Head of caudate nucleus (tissue), 42 donors: ENCODE data around the gene BCAR3.
"Not testable (repeated sequence)": the region's sequence is repeated elsewhere in the genome, so short reads cannot be mapped to it uniquely, and the experiment has no call there.

Source experiments
- DNase-seq, 42 donors: peaks; one replicate each; pipeline versions ENCODE4 v3.0.0 to v3.0.0-alpha.2; 2020 to 2021; ENCODE audit warnings: mixed read lengths in 7 of 42
- intact Hi-C: fragments of 100-400 bp; cut with DNase I; formaldehyde crosslinking; loops from one replicate; pipeline ENCODE4 v1.15.0; 2022

Gene BCAR3

GRCh38 chr1:93708734-93709481 lies 27.3 kb upstream of the BCAR3 start:
- intact Hi-C loops, result no loop called here
- DNase-seq, result peak in 2 of 42 donors; percentile 8 to 12

- intact Hi-C loops, result no loop called here
- DNase-seq, result no peak
Measured at GRCh38 chr1:93707956-93708355, 26.3 kb upstream of the BCAR3 start.

- intact Hi-C loops, result no loop called here
- DNase-seq, result no peak
Measured at GRCh38 chr1:93705892-93706500, 24.4 kb upstream of the BCAR3 start.

GRCh38 chr1:93704052-93704451 lies 22.4 kb upstream of the BCAR3 start:
- intact Hi-C loops, result no loop called here
- peak in 1 of 42 donors; percentile 19 for DNase-seq

- DNase-seq, result no peak
- intact Hi-C loops, result no loop called here
Measured at GRCh38 chr1:93703643-93704042, 22.0 kb upstream of the BCAR3 start.

GRCh38 chr1:93702828-93703183 lies 21.2 kb upstream of the BCAR3 start:
- no peak for DNase-seq
- intact Hi-C loops, result no loop called here

- intact Hi-C loops, result no loop called here
Measured at GRCh38 chr1:93702111-93702827, 20.6 kb upstream of the BCAR3 start.

GRCh38 chr1:93701629-93702028 lies 20.0 kb upstream of the BCAR3 start:
- intact Hi-C loops, result no loop called here
- DNase-seq, result peak in 1 of 42 donors; percentile 16

More at GRCh38 chr1:93702111-93702827, 20.6 kb upstream of the BCAR3 start:
- peak in 1 of 42 donors; percentile 3 for DNase-seq

- intact Hi-C loops, result no loop called here
- DNase-seq, result peak in 1 of 42 donors; percentile 21
Measured at GRCh38 chr1:93700532-93701469, 19.2 kb upstream of the BCAR3 start.

GRCh38 chr1:93699503-93700168 lies 18.0 kb upstream of the BCAR3 start:
- peak in 1 of 42 donors; percentile 16 for DNase-seq
- intact Hi-C loops, result no loop called here

- no peak for DNase-seq
- intact Hi-C loops, result no loop called here
Measured at GRCh38 chr1:93699049-93699384, 17.4 kb upstream of the BCAR3 start.

- intact Hi-C loops, result no loop called here
- peak in 1 of 42 donors; percentile 25 for DNase-seq
Measured at GRCh38 chr1:93698329-93699048, 16.9 kb upstream of the BCAR3 start.

GRCh38 chr1:93697566-93697965 lies 15.9 kb upstream of the BCAR3 start:
- intact Hi-C loops, result not testable (repeated sequence)

GRCh38 chr1:93695411-93696005 lies 13.9 kb upstream of the BCAR3 start:
- intact Hi-C loops, result no loop called here
- DNase-seq, result peak in 1 of 42 donors; percentile 13

More at GRCh38 chr1:93697566-93697965, 15.9 kb upstream of the BCAR3 start:
- DNase-seq, result peak in 1 of 42 donors; percentile 16

- DNase-seq, result peak in 1 of 42 donors; percentile 16
- intact Hi-C loops, result no loop called here
Measured at GRCh38 chr1:93694819-93695218, 13.2 kb upstream of the BCAR3 start.

GRCh38 chr1:93694039-93694438 lies 12.4 kb upstream of the BCAR3 start:
- DNase-seq, result no peak
- intact Hi-C loops, result no loop called here

- intact Hi-C loops, result no loop called here
Measured at GRCh38 chr1:93692983-93693591, 11.4 kb upstream of the BCAR3 start.

More at GRCh38 chr1:93692983-93693591, 11.4 kb upstream of the BCAR3 start:
- no peak for DNase-seq
